Muscle layer of duodenum (tissue), 2 donors: ENCODE data around the gene MAK.
"Not testable (repeated sequence)": the region's sequence is repeated elsewhere in the genome, so short reads cannot be mapped to it uniquely, and the experiment has no call there.

Experiments used
- H3K27ac ChIP-seq: one replicate; pipeline ENCODE4 v1.7.0; 2013; ENCODE audit warnings: mild to moderate bottlenecking, low read length
- H3K27me3 ChIP-seq: one replicate; pipeline ENCODE4 v1.7.0; 2013; ENCODE audit warnings: low read depth, mild to moderate bottlenecking, control low read depth, low read length
- H3K36me3 ChIP-seq, 2 donors: one replicate each; pipeline ENCODE4 v1.7.0; 2013; ENCODE audit warnings: low read length in 2 of 2, control low read depth in 1 of 2, mild to moderate bottlenecking in 1 of 2; ENCODE audit not compliant: insufficient read depth in 2 of 2, control insufficient read depth in 1 of 2
- H3K4me1 ChIP-seq, 2 donors: one replicate each; pipeline ENCODE4 v1.7.0; 2013; ENCODE audit warnings: low read length in 2 of 2, mild to moderate bottlenecking in 2 of 2, control low read depth in 1 of 2, moderate library complexity in 1 of 2; ENCODE audit not compliant: insufficient read depth in 2 of 2, control insufficient read depth in 1 of 2
- H3K4me3 ChIP-seq, 2 donors: one replicate each; pipeline ENCODE4 v1.7.0; 2013; ENCODE audit warnings: low read length in 2 of 2, low read depth in 1 of 2, mild to moderate bottlenecking in 1 of 2
- H3K9me3 ChIP-seq, 2 donors: one replicate each; pipeline ENCODE4 v1.7.0; 2013; ENCODE audit warnings: low read length in 2 of 2, control low read depth in 1 of 2, mild to moderate bottlenecking in 1 of 2; ENCODE audit not compliant: control insufficient read depth in 1 of 2
- donor health status: healthy.

Gene MAK

DNA sequence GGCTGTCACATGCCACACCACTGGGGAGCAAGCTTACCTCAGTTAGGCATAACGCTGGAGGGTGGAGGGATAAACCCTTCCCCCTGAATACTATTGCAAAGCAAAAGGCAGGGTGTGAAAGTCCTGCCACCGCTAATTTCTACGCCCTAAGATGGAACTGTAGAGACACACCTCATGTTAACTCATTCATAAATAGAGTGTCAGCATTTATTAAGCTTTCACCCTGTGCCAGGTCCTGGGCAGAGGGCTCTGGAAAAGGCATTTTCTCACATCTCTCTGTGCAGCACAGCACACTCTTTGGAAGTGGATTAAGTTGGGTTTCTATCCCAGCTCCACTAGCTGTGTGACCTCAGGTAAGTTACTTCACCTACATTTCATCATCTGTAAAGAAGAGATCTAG, 68.9 kb downstream of the MAK start:
- H3K27me3 ChIP-seq: no peaks in the 10 kb centered on the region
- H3K27ac ChIP-seq: no peak overlapping the region
- H3K36me3 ChIP-seq: peaks cover 8 to 22% of the 10 kb centered on the region in 2 donors
- no peak overlapping the region for H3K4me3 ChIP-seq
- no peaks in the 10 kb centered on the region for H3K9me3 ChIP-seq
- H3K4me1 ChIP-seq: no peaks in the 10 kb centered on the region

GRCh38 chr6:10763006-10763405, 75.3 kb downstream of the MAK start:
- no peak overlapping the region for H3K27ac ChIP-seq
- no peaks in the 10 kb centered on the region for H3K27me3 ChIP-seq
- H3K9me3 ChIP-seq: no peaks in the 10 kb centered on the region
- no peak overlapping the region for H3K4me3 ChIP-seq
- H3K36me3 ChIP-seq: peaks cover 0 to 3% of the 10 kb centered on the region in 2 donors
- peaks cover 0 to 4% of the 10 kb centered on the region in 2 donors for H3K4me1 ChIP-seq

DNA sequence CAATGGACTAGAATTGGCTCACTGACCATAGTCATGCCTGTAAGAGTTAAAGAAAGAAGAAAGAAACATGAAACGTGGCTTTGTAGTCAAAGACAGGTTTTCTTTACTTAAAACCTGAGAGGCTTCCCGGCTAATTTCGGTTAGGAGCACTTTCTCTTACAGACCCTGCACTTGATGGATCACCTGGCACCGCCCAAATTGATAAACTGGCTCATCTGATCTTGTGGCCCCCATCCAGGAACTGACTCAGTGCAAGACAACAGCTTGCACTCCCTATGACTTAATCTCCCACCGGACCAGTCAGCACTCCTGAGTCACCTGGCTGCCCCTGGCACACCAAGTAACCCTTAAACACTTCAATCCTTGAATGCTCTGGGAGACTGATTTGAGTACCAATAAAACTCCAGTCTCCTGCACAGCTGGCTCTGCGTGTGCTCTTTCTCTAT, 78.4 kb downstream of the MAK start:
- H3K27me3 ChIP-seq: no peaks in the 10 kb centered on the region
- no peak overlapping the region for H3K4me3 ChIP-seq
- peaks cover 0 to 4% of the 10 kb centered on the region in 2 donors for H3K4me1 ChIP-seq
- H3K27ac ChIP-seq: no peak overlapping the region
- no peaks in the 10 kb centered on the region for H3K9me3 ChIP-seq
- peaks cover 7 to 19% of the 10 kb centered on the region in 2 donors for H3K36me3 ChIP-seq

GRCh38 chr6:10759312-10759839, 79.0 kb downstream of the MAK start:
- H3K36me3 ChIP-seq: peaks cover 12 to 24% of the 10 kb centered on the region in 2 donors
- H3K27me3 ChIP-seq: no peaks in the 10 kb centered on the region
- H3K4me1 ChIP-seq: peaks cover 0 to 4% of the 10 kb centered on the region in 2 donors
- H3K4me3 ChIP-seq: no peak overlapping the region
- no peak overlapping the region for H3K27ac ChIP-seq
- H3K9me3 ChIP-seq: no peaks in the 10 kb centered on the region

- H3K27ac ChIP-seq: no peak overlapping the region
- H3K27me3 ChIP-seq: no peaks in the 10 kb centered on the region
- no peaks in the 10 kb centered on the region for H3K9me3 ChIP-seq
- peaks cover 0 to 4% of the 10 kb centered on the region in 2 donors for H3K4me1 ChIP-seq
- H3K36me3 ChIP-seq: peaks cover 22 to 40% of the 10 kb centered on the region in 2 donors
- H3K4me3 ChIP-seq: no peak overlapping the region
Observed at GRCh38 chr6:10756085-10756484, 82.3 kb downstream of the MAK start.

DNA sequence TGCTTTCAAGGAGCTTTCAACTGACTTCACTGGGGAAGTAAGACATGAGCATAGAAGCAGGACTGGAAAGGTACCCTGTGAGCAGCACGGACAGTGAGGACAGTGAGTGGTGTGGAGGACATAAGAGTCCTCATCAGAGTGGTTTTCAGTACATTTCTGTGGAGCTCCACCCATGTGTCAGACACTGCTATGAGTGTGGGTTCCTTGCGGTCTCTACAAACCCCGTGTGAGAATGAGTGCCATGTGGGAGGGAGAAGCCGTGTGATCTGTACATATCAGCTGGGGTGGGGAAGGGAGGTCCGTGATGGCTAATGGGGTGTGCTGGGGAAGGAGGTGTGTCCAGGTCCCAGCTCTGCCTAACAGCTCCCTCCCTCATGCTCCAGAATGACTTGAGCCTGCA, 86.6 kb downstream of the MAK start:
- Histone ChIP-seq H3K4me1 (peaks cover 9 to 21% of the 10 kb centered on the region in 2 donors), H3K36me3 (peaks cover 22 to 36% of the 10 kb centered on the region in 2 donors)
- not testable (repeated sequence) for H3K27ac ChIP-seq, H3K27me3 ChIP-seq, H3K4me3 ChIP-seq, H3K9me3 ChIP-seq

DNA sequence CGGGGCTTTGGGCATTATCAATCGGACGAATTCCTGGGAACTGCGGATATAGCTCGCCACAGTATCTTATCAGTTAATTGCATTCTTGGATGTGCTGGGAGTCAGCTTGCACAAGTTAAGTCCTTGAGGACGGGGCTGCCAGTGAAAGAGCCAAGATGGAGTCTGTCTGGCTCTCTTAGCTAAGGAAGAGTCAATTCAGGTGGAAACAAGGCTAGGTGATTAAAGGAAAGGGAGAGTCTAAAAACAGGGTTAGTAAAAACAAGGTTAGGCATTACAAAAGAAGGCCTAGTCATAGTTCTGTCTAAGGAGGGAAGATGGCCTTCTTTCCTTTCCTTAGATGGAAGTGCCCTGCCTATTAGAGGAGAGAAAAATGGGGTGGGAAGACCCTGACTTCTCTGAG, 87.8 kb downstream of the MAK start:
- not testable (repeated sequence) for H3K27me3 ChIP-seq, H3K27ac ChIP-seq, H3K9me3 ChIP-seq, H3K4me3 ChIP-seq
- Histone ChIP-seq H3K4me1 (peaks cover 10 to 21% of the 10 kb centered on the region in 2 donors), H3K36me3 (peaks cover 15 to 27% of the 10 kb centered on the region in 2 donors)

DNA sequence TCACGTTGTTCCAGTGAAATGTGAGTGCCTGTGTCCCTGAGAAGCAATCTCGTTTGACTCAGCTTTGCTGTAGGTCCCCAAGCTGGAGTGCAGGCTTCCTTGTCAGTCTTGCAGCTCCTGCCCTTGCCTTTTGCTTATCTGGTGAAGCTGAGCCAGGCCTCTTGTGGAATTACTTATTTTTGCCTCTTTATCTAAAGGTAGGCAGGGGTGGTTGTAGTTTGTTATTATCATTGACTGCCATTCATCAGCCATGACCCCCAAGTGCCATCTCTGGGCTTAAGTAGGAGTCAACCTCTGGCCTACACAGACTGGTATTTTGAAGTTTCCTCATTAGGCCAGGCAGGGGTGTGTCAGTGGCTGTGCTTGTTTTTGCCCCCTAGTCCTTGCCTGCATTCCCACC, 88.6 kb downstream of the MAK start:
- H3K4me1 ChIP-seq: peaks cover 10 to 21% of the 10 kb centered on the region in 2 donors
- no peak overlapping the region for H3K4me3 ChIP-seq
- peaks cover 14 to 19% of the 10 kb centered on the region in 2 donors for H3K36me3 ChIP-seq
- H3K9me3 ChIP-seq: no peaks in the 10 kb centered on the region
- no peak overlapping the region for H3K27ac ChIP-seq
- no peaks in the 10 kb centered on the region for H3K27me3 ChIP-seq

DNA sequence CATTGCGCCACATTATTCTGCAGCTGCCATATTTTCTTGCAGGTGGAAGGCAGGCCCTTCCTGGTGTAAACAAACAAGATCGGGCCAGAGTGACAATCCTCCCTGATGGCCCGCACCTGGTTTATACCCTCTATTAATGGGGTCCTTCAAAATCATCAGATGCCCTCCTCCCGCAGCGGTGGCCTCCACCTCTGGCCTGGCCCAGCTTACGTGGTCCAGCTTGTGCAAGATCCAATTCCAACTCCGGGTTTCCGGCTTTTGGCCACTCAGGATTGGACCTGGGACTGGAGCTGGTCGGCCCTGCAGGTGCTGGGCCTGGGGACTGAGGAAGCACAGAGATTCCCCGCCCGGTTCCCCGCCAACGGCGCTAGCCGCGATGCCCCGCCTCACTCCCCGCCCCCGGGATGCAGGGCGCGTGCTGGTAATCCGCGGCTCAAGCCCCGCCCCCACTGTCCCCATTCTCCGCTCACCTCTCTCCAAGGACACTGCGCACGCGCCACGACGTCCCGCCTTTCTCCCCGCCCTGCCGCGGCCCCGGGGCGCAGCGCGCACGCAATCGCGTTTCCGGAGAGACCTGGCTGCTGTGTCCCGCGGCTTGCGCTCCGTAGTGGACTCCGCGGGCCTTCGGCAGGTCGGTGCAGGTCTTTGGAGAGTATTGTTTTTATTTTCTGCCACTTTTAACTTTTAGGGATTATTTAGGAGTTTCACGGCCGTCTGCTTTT, 90.9 kb downstream of the MAK start, which contains the start of gene TMEM14B:
Gene TMEM14B, plus strand, starts transcription at position 555 of the 722 bp plus-strand sequence. CDS start 1,441 bp downstream, outside the sequence.
- H3K27me3 ChIP-seq: no peaks in the 10 kb centered on the region
- H3K4me1 ChIP-seq: peaks cover 10 to 21% of the 10 kb centered on the region in 2 donors
- peak within 1 kb of the TSS; percentile 78 to 80 for H3K4me3 ChIP-seq
- H3K27ac ChIP-seq: peak within 1 kb of the TSS; percentile 84
- peaks cover 0 to 2% of the 10 kb centered on the region in 2 donors for H3K36me3 ChIP-seq
- no peaks in the 10 kb centered on the region for H3K9me3 ChIP-seq

GRCh38 chr6:10746915-10747250, 91.5 kb downstream of the MAK start:
- H3K4me1 ChIP-seq: peaks cover 10 to 21% of the 10 kb centered on the region in 2 donors
- H3K9me3 ChIP-seq: no peaks in the 10 kb centered on the region
- peak overlapping the region; percentile 64 for H3K27ac ChIP-seq
- peaks cover 0 to 7% of the 10 kb centered on the region in 2 donors for H3K36me3 ChIP-seq
- H3K4me3 ChIP-seq: peak overlapping the region; percentile 78 to 80
- no peaks in the 10 kb centered on the region for H3K27me3 ChIP-seq

GRCh38 chr6:10745116-10745515, 93.2 kb downstream of the MAK start:
- Histone ChIP-seq H3K27me3 (no peaks in the 10 kb centered on the region), H3K27ac (no peak overlapping the region), H3K4me1 (peaks cover 10 to 21% of the 10 kb centered on the region in 2 donors), H3K36me3 (peaks cover 0 to 11% of the 10 kb centered on the region in 2 donors), H3K4me3 (no peak overlapping the region), H3K9me3 (no peaks in the 10 kb centered on the region)
